Astrocyte (in vitro differentiated cells and primary cell): ENCODE results near the gene ZNF181.
A peak's percentile ranks its signal among the peaks of the same experiment; 100 is the strongest.

ENCODE experiments used
- EZH2 ChIP-seq: IDR thresholded peaks from 2 replicates; pipeline ENCODE4 v1.6.1; 2012; ENCODE audit warnings: mild to moderate bottlenecking, low read length, inconsistent platforms; ENCODE audit not compliant: insufficient read depth
- TF ChIP-seq, protein P1 (sequence below): IDR thresholded peaks from 2 replicates; pipeline ENCODE4 v1.5.1; 2011; ENCODE audit warnings: low read depth, mild to moderate bottlenecking, inconsistent platforms, low read length, moderate library complexity; ENCODE audit not compliant: insufficient read depth

DNA sequence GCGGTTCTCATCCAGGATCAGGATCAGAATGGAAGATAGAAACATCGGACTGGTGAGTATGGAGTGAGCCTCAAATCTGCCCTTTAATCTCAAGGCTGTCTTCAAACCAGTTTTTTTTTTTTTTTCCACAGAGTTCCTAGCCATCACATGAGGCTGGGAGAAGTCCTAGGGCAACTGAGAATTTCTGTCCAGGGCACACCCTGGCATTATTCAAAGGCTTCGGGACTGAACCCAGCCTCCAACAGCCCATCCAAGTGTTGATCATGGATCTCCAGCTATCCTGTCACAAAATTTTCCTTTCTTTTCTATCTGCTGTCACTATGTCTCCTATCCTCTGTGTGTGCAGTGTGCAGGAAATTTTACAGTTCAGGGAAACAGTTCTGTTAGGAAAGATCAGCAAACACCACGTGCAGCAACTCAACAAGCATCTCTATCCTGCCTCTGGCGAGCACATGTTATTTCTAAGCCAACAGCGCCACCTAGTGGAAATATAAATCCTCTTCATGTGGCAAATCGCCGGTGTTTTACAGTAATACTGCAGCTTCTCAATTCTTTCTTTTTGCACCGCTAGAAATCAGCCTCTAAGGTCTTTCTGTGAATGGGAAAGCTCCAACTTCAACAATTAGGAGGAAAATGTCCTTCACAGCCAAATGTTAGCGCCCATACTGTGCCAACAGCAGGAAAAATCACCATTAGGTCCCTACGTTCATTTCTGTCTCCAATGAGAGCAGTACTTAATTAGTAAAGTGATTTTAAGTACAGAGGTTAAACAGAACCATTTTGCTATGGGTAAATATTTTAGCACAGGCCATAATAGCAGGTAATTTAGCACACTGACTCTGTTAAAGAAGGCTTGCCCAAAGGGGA, 21.4 kb upstream of the ZNF181 start:
- TF ChIP-seq, protein P1, sequence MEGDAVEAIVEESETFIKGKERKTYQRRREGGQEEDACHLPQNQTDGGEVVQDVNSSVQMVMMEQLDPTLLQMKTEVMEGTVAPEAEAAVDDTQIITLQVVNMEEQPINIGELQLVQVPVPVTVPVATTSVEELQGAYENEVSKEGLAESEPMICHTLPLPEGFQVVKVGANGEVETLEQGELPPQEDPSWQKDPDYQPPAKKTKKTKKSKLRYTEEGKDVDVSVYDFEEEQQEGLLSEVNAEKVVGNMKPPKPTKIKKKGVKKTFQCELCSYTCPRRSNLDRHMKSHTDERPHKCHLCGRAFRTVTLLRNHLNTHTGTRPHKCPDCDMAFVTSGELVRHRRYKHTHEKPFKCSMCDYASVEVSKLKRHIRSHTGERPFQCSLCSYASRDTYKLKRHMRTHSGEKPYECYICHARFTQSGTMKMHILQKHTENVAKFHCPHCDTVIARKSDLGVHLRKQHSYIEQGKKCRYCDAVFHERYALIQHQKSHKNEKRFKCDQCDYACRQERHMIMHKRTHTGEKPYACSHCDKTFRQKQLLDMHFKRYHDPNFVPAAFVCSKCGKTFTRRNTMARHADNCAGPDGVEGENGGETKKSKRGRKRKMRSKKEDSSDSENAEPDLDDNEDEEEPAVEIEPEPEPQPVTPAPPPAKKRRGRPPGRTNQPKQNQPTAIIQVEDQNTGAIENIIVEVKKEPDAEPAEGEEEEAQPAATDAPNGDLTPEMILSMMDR = peak; percentile 56
- TF ChIP-seq EZH2 = no peak
